ENCODE results near the gene PSMA6. TPM values are rescaled to one million over a fixed set of nuclear protein-coding genes. Genes with fewer than 3 reads are reported as not detected.

PSMA6 gene
- total and polyA plus RNA-seq, 2 of the 13 experiments (the other 11 are each of a cell fraction or from before 2014, with no cell fraction given) = 525 to 1,109 TPM

DNA sequence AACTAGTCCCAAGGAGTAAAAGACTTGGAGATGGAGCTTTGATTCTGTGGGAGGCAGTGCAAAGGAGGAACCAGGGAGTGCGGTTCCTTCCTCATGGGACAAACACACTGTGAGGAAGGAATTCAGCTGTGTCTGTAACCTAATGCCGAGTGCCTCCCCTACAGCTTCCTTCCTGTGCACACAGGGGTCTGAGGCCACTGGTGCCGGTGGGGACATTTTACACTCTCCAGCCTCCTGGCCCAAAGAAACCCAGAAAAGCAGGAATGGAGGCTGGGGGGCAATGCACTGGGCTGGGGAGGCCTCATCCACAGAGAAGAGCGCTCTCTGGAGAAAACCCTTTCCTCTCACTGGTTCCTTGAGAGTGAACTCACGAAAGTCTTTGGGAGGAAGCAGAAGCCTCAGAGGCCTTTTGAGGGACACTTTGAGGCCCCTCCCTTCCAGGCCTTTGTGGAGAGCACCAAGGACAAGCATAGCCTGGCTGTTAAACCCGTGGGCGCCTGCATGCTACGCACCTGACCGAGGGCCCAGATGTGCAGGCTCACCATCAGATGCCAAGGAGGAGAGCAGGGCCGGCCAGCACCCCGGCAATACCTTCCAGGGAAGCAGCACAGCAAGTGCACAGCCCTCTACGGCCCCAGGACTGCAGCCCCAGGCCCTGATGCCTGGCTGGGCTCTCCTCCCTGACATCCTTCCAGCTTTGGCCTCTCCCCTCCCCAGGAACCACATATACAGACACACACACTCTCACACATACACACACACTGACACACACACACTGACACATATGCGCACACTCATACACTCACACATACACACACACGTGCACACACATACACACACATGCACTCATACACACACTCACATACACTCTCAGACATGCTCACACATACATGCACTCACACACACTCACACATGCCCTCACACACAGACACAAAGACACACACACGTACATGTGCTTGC lies 60.4 kb downstream of the PSMA6 start (continued):
- TF ChIP-seq, protein P1, sequence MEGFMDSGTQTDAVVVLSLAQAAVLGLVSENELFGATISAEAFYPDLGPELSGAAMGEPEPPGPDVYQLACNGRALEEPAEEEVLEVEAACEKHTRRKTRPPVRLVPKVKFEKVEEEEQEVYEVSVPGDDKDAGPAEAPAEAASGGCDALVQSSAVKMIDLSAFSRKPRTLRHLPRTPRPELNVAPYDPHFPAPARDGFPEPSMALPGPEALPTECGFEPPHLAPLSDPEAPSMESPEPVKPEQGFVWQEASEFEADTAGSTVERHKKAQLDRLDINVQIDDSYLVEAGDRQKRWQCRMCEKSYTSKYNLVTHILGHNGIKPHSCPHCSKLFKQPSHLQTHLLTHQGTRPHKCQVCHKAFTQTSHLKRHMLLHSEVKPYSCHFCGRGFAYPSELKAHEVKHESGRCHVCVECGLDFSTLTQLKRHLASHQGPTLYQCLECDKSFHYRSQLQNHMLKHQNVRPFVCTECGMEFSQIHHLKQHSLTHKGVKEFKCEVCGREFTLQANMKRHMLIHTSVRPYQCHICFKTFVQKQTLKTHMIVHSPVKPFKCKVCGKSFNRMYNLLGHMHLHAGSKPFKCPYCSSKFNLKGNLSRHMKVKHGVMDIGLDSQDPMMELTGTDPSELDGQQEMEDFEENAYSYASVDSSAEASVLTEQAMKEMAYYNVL (CRISPR knock-in tag; IDR thresholded peaks at IDR 0.05; ENCODE audit: borderline replicate concordance) = no peak
- TF ChIP-seq, protein P2, sequence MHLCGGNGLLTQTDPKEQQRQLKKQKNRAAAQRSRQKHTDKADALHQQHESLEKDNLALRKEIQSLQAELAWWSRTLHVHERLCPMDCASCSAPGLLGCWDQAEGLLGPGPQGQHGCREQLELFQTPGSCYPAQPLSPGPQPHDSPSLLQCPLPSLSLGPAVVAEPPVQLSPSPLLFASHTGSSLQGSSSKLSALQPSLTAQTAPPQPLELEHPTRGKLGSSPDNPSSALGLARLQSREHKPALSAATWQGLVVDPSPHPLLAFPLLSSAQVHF (CRISPR knock-in tag; IDR thresholded peaks at IDR 0.05) = no peak
- TF ChIP-seq, protein P3, sequence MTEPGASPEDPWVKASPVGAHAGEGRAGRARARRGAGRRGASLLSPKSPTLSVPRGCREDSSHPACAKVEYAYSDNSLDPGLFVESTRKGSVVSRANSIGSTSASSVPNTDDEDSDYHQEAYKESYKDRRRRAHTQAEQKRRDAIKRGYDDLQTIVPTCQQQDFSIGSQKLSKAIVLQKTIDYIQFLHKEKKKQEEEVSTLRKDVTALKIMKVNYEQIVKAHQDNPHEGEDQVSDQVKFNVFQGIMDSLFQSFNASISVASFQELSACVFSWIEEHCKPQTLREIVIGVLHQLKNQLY (CRISPR knock-in tag; IDR thresholded peaks at IDR 0.05) = no peak
- TF ChIP-seq XBP1 (CRISPR knock-in tag; IDR thresholded peaks at IDR 0.05) = no peak
- TF ChIP-seq, protein P4, sequence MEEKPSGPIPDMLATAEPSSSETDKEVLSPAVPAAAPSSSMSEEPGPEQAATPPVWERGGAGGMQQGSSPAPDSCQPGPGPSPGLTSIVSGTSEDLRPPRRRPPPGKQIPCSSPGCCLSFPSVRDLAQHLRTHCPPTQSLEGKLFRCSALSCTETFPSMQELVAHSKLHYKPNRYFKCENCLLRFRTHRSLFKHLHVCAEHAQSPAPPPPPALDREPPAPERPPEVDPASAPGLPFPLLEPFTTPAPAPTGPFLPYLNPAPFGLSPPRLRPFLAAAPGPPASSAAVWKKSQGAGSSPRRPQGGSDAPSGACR (CRISPR knock-in tag; IDR thresholded peaks at IDR 0.05) = no peak
- TF ChIP-seq, protein P5, sequence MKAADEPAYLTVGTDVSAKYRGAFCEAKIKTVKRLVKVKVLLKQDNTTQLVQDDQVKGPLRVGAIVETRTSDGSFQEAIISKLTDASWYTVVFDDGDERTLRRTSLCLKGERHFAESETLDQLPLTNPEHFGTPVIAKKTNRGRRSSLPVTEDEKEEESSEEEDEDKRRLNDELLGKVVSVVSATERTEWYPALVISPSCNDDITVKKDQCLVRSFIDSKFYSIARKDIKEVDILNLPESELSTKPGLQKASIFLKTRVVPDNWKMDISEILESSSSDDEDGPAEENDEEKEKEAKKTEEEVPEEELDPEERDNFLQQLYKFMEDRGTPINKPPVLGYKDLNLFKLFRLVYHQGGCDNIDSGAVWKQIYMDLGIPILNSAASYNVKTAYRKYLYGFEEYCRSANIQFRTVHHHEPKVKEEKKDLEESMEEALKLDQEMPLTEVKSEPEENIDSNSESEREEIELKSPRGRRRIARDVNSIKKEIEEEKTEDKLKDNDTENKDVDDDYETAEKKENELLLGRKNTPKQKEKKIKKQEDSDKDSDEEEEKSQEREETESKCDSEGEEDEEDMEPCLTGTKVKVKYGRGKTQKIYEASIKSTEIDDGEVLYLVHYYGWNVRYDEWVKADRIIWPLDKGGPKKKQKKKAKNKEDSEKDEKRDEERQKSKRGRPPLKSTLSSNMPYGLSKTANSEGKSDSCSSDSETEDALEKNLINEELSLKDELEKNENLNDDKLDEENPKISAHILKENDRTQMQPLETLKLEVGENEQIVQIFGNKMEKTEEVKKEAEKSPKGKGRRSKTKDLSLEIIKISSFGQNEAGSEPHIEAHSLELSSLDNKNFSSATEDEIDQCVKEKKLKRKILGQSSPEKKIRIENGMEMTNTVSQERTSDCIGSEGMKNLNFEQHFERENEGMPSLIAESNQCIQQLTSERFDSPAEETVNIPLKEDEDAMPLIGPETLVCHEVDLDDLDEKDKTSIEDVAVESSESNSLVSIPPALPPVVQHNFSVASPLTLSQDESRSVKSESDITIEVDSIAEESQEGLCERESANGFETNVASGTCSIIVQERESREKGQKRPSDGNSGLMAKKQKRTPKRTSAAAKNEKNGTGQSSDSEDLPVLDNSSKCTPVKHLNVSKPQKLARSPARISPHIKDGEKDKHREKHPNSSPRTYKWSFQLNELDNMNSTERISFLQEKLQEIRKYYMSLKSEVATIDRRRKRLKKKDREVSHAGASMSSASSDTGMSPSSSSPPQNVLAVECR (CRISPR knock-in tag; IDR thresholded peaks at IDR 0.05; ENCODE audit: borderline replicate concordance) = 0 out of 2 replicates have a peak, but pooled peaks have one; percentile 9
- TF ChIP-seq ZNF557 (CRISPR knock-in tag; IDR thresholded peaks at IDR 0.05) = no peak
- TF ChIP-seq ZNF317 (CRISPR knock-in tag; IDR thresholded peaks at IDR 0.05) = no peak
- peak; percentile 47; the same call in 1 of the 2 replicates for TF ChIP-seq ZBTB38 (CRISPR knock-in tag; IDR thresholded peaks at IDR 0.05)
- TF ChIP-seq, protein P6, sequence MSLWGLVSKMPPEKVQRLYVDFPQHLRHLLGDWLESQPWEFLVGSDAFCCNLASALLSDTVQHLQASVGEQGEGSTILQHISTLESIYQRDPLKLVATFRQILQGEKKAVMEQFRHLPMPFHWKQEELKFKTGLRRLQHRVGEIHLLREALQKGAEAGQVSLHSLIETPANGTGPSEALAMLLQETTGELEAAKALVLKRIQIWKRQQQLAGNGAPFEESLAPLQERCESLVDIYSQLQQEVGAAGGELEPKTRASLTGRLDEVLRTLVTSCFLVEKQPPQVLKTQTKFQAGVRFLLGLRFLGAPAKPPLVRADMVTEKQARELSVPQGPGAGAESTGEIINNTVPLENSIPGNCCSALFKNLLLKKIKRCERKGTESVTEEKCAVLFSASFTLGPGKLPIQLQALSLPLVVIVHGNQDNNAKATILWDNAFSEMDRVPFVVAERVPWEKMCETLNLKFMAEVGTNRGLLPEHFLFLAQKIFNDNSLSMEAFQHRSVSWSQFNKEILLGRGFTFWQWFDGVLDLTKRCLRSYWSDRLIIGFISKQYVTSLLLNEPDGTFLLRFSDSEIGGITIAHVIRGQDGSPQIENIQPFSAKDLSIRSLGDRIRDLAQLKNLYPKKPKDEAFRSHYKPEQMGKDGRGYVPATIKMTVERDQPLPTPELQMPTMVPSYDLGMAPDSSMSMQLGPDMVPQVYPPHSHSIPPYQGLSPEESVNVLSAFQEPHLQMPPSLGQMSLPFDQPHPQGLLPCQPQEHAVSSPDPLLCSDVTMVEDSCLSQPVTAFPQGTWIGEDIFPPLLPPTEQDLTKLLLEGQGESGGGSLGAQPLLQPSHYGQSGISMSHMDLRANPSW (CRISPR knock-in tag; IDR thresholded peaks at IDR 0.05; ENCODE audit: borderline replicate concordance) = no peak
- TF ChIP-seq ZNF75D (CRISPR knock-in tag; IDR thresholded peaks at IDR 0.05; ENCODE audit: borderline replicate concordance) = no peak
- TF ChIP-seq NONO (IDR thresholded peaks at IDR 0.05) = peak; percentile 97
- TF ChIP-seq NONO (CRISPR knock-in tag; conservative IDR thresholded peaks at IDR 0.05) = no peak
- no peak for TF ChIP-seq ZNF331 (CRISPR knock-in tag; IDR thresholded peaks at IDR 0.05)
- TF ChIP-seq ZNF7 (CRISPR knock-in tag; IDR thresholded peaks at IDR 0.05) = no peak
- TF ChIP-seq DNMT1 (CRISPR knock-in tag; IDR thresholded peaks at IDR 0.05) = peak; percentile 94; the same call in 1 of the 2 replicates
- TF ChIP-seq GATA4 (IDR thresholded peaks at IDR 0.05; ENCODE audit: borderline replicate concordance, low read depth) = no peak
